NK-92 (cell line): ENCODE measurements around the gene ANXA5.

ENCODE experiments used
- DNase-seq: peaks from one replicate; lab custom pipeline; 2025; ENCODE audit not compliant: unreplicated experiment; lab: John Stamatoyannopoulos, UW

The ANXA5 gene

GRCh38 chr4:121648516-121648915 is 48.3 kb downstream of the ANXA5 start:
- no peak for DNase-seq

- no peak for DNase-seq
Measured at GRCh38 chr4:121642876-121643585, 53.7 kb downstream of the ANXA5 start.

GRCh38 chr4:121642292-121642691 is 54.5 kb downstream of the ANXA5 start:
- no peak for DNase-seq

GRCh38 chr4:121633653-121634052 is 63.1 kb downstream of the ANXA5 start:
- DNase-seq = no peak

- no peak for DNase-seq
Measured at GRCh38 chr4:121632636-121633035, 64.1 kb downstream of the ANXA5 start.
